Measurements from ENCODE around the gene MAGED2.
A peak's percentile ranks its signal among the peaks of the same experiment; 100 is the strongest.

Gene MAGED2

GRCh38 chrX:54807524-54808108 is at the start of gene MAGED2:
TSS of gene MAGED2 (plus strand) at chrX:54807745. CDS start at chrX:54809332, 1,587 bp downstream.
- peak; percentile 34; the same call in 1 of the 2 replicates for TF ChIP-seq ZBTB7A (IDR thresholded peaks at IDR 0.05; ENCODE audit: low read depth)
- TF ChIP-seq EP300 (IDR thresholded peaks at IDR 0.05; ENCODE audit: borderline replicate concordance) = no peak
- TF ChIP-seq NFIC (IDR thresholded peaks at IDR 0.05) = no peak

DNA sequence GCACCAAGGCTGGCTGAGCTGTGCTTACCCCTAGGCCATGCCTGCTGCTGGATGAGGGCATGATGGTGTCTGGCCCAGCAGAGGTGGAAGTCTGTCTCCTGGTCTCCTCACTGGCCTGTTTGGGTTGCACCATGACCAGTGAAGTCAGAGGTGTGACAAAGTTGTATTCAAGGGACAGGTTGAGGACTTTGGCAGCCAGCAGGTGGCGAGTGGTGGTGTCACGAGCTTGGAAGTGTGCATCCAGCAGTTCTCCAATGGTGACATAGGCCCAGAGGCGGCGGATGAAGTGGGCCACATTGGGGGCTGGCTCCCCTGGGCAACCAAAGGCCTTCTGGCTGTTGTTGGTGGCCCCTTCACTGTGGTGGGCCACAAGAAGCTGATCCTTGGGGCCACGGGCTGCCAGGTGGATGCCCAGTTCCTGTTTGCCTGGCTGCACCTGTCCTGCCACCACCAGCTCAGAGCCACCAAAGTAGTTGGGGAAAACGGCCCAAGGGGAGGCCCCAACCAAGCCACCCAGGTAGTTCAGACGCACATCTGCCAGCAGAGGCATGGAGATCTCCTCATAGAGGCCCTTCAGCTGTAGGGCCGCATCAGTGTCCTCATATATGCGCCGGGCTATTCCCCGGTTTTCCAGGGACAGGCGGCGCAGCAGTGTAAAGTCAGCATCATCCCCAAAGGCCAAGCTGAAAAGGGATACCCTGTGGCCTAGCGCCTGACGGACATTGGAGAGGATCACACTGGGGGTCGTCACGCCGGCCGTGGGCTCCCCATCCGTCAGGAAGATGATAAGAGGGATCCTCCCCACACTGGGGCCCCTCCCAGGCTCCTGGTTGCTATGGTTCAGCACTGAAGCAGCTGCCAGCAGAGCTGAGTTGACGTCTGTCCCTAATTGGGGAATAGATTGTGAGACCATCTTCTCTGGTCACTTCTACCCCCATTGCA is 49.2 kb upstream of the MAGED2 start:
- no peak for TF ChIP-seq CEBPB (IDR thresholded peaks at IDR 0.05)
- TF ChIP-seq ZBTB7A (IDR thresholded peaks at IDR 0.05; ENCODE audit: low read depth) = no peak
- TF ChIP-seq MAX (IDR thresholded peaks at IDR 0.05) = no peak
- no peak for TF ChIP-seq EP300 (IDR thresholded peaks at IDR 0.05; ENCODE audit: borderline replicate concordance)
- TF ChIP-seq, protein P1, sequence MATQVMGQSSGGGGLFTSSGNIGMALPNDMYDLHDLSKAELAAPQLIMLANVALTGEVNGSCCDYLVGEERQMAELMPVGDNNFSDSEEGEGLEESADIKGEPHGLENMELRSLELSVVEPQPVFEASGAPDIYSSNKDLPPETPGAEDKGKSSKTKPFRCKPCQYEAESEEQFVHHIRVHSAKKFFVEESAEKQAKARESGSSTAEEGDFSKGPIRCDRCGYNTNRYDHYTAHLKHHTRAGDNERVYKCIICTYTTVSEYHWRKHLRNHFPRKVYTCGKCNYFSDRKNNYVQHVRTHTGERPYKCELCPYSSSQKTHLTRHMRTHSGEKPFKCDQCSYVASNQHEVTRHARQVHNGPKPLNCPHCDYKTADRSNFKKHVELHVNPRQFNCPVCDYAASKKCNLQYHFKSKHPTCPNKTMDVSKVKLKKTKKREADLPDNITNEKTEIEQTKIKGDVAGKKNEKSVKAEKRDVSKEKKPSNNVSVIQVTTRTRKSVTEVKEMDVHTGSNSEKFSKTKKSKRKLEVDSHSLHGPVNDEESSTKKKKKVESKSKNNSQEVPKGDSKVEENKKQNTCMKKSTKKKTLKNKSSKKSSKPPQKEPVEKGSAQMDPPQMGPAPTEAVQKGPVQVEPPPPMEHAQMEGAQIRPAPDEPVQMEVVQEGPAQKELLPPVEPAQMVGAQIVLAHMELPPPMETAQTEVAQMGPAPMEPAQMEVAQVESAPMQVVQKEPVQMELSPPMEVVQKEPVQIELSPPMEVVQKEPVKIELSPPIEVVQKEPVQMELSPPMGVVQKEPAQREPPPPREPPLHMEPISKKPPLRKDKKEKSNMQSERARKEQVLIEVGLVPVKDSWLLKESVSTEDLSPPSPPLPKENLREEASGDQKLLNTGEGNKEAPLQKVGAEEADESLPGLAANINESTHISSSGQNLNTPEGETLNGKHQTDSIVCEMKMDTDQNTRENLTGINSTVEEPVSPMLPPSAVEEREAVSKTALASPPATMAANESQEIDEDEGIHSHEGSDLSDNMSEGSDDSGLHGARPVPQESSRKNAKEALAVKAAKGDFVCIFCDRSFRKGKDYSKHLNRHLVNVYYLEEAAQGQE (IDR thresholded peaks at IDR 0.05; ENCODE audit: low read depth) = no peak
- TF ChIP-seq RAD21 (IDR thresholded peaks at IDR 0.05; ENCODE audit: low read depth) = no peak
- no peak for TF ChIP-seq NFIC (IDR thresholded peaks at IDR 0.05)

DNA sequence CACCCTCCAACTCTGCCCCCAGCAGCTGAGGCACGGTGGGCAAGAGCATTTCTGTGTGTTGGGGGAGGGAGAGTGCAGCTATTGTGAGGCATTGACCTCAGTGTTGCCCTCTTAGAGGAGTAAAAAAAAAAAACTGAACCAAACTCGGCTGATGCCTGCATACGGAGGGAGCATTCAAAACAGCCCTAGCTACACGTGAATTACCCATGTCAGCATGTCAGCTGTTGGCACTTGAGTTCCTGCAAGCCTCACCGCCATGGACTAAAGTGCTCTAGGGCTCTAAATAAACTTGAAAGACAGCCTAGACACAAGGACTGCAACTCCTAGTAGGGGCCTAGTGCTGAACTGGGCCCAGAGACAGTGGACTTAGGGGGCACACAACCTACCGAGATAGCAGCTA is 31.5 kb upstream of the MAGED2 start:
- TF ChIP-seq NFIC (IDR thresholded peaks at IDR 0.05) = no peak
- TF ChIP-seq ZBTB7A (IDR thresholded peaks at IDR 0.05; ENCODE audit: low read depth) = no peak
- no peak for TF ChIP-seq MAX (IDR thresholded peaks at IDR 0.05)
- no peak for TF ChIP-seq CEBPB (IDR thresholded peaks at IDR 0.05)
- no peak for TF ChIP-seq EGR1 (IDR thresholded peaks at IDR 0.05)
- TF ChIP-seq, protein P2, sequence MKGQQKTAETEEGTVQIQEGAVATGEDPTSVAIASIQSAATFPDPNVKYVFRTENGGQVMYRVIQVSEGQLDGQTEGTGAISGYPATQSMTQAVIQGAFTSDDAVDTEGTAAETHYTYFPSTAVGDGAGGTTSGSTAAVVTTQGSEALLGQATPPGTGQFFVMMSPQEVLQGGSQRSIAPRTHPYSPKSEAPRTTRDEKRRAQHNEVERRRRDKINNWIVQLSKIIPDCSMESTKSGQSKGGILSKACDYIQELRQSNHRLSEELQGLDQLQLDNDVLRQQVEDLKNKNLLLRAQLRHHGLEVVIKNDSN (IDR thresholded peaks at IDR 0.05) = no peak
- no peak for TF ChIP-seq TAF1 (IDR thresholded peaks at IDR 0.05; ENCODE audit: low read depth)
- no peak for TF ChIP-seq YY1 (IDR thresholded peaks at IDR 0.05; ENCODE audit: low read depth)
- no peak for TF ChIP-seq CREB1 (IDR thresholded peaks at IDR 0.05; ENCODE audit: low read depth)
- no peak for TF ChIP-seq TEAD4 (IDR thresholded peaks at IDR 0.05)
- no peak for TF ChIP-seq TCF12 (IDR thresholded peaks at IDR 0.05; ENCODE audit: low read depth)
- TF ChIP-seq, protein P1 (IDR thresholded peaks at IDR 0.05; ENCODE audit: low read depth) = no peak
- no peak for TF ChIP-seq FOXM1 (IDR thresholded peaks at IDR 0.05; ENCODE audit: borderline replicate concordance, low read depth)
- no peak for TF ChIP-seq EP300 (IDR thresholded peaks at IDR 0.05; ENCODE audit: borderline replicate concordance)
- no peak for TF ChIP-seq RAD21 (IDR thresholded peaks at IDR 0.05; ENCODE audit: low read depth)

- TF ChIP-seq, protein P1 (IDR thresholded peaks at IDR 0.05; ENCODE audit: low read depth) = no peak
- TF ChIP-seq NFIC (IDR thresholded peaks at IDR 0.05) (no peak), CEBPB (IDR thresholded peaks at IDR 0.05) (no peak), MAX (IDR thresholded peaks at IDR 0.05) (no peak), FOXM1 (IDR thresholded peaks at IDR 0.05; ENCODE audit: borderline replicate concordance, low read depth) (no peak), EP300 (IDR thresholded peaks at IDR 0.05; ENCODE audit: borderline replicate concordance) (no peak), TAF1 (IDR thresholded peaks at IDR 0.05; ENCODE audit: low read depth) (no peak), CREB1 (IDR thresholded peaks at IDR 0.05; ENCODE audit: low read depth) (no peak), TEAD4 (IDR thresholded peaks at IDR 0.05) (no peak), ZBTB7A (IDR thresholded peaks at IDR 0.05; ENCODE audit: low read depth) (no peak), RAD21 (IDR thresholded peaks at IDR 0.05; ENCODE audit: low read depth) (no peak), TCF12 (IDR thresholded peaks at IDR 0.05; ENCODE audit: low read depth) (no peak), YY1 (IDR thresholded peaks at IDR 0.05; ENCODE audit: low read depth) (no peak), EGR1 (IDR thresholded peaks at IDR 0.05) (no peak)
- TF ChIP-seq, protein P2 (IDR thresholded peaks at IDR 0.05) = no peak
These were observed 30.4 kb upstream of the MAGED2 start for GRCh38 chrX:54776987-54777672.
